H4 (cell line): Measurements from ENCODE around the gene NUP98. TPM values are rescaled to one million over a fixed set of nuclear protein-coding genes. Genes with fewer than 3 reads are reported as not detected.

ENCODE experiments used
- DNase-seq: peaks from one replicate; pipeline ENCODE4 v3.0.0-alpha.2; 2015; ENCODE audit warnings: low spot score
- total RNA-seq: library from RNA; depleted of rRNA; stranded (reverse); fragments of >200 nt; shearing (Covaris generic); gene quantifications from 2 replicates; pipeline ENCODE4 v1.2.3, GENCODE V29; 2014; rRNA removed

The NUP98 gene
- total RNA-seq, 1 experiment from 2014 or later = 101 TPM

DNA sequence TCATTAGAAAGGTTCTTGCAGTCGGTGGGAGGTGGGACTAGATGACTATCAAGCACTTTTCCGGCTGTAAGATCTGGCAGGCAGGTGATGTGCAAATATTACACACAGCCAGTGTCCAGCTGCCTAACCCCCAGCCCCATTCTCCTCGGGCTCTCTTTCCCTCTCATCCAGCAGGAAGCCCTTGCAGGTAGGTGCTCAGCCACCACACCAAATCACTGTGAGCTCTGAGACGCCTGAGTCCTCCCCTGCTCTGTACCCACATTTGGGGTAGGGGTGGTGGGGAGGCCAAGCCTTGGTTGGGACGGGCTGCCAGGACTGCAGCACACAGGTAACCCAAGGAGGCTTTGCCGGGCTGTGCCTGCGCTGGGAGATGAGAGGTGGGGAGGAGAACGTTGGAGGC lies 156.2 kb downstream of the NUP98 start:
- no peak for DNase-seq

DNA sequence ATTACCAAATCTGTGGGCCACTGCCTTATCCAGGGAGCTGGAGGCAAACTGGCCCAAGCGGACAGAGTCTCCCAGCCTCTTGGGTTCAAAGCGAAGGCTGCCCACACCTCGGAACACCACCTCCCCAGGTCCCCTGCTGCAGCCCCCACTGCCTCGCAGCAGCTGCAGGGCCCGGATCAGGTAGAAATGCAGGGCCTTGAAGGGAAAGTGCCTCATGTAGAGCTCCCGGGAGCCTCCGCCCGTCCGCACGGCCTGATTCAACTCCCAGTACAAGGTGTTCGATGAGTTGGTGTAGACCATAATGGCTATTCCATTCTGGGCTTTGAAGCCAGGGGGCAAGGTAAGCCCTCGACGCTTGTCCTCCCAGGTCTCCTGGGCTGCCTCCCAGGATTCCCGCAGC lies 157.5 kb downstream of the NUP98 start:
- no peak for DNase-seq

DNA sequence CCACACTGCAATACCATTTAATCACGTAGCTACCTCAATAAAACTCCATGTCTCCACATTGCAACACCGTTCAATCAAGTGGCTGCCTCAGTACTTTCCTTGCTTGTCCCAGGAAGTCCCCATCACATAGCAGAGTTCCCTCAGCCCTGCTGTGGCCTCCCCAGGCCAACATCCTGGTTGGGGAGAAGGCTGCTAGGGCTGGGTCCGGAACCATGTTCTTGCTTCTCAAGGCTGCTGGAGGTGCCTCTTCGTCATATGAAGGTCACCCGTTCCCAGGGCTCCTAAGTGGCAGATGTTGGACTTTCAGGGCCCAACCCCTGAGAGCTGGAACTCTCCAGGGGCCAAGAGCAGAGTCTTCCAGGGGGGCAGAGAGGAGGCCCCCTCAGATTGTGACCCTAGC lies 158.8 kb downstream of the NUP98 start:
- no peak for DNase-seq

DNA sequence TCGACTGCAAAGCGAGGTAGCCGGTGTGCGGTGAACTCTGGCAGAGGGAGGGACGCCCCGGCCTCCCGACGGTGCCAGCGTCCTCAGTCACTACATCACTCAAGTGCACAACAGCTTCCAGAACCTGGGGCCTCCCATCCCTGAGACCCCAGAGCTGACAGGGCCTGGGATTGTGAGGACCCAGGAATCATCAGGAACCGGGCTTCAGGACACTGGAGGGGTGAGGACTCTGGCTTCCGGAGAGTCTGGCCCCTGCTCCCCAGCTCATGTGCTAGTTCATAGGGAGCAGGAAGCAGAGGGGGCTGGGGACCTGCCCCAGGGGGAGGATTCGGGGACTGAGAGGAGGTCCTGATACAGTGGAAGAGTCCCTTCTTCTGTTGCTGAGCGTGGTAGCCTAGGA lies 160.2 kb downstream of the NUP98 start:
- no peak for DNase-seq

DNA sequence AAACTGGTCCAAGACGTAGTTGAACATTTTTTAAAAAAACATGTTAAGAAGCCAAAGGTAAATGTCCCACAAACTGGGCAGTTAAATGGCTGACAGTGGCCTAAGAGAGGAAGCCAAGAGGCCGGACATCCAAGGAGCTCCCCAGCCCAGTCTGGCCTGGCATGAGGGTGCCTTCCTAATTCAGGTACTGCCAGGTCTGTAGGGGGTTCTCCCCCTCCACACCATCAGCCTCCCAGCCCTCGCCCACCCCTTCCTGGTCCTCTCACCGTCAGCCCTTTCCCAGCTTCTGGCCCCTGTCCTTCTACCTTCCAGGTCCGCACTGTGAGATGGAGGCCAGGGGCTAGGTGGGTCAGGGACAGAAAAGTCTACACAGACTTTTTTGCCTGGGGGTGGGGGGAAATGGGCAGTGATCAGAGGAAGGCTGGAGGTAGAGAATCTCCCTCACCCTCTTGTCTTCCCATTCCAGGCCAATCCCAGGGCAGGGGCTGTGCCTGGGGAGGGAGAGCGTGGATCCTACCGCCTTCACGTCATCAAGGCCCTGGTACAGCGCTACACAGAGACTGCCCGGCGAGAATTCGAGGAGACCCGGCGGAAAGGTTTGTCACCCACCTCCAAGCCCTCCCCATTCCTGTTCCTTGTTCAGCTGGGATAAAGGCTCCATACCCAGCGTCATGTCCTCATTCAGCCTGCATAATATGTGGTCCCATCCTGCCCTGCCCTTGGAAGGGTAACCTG lies 161.5 kb downstream of the NUP98 start:
- no peak for DNase-seq

DNA sequence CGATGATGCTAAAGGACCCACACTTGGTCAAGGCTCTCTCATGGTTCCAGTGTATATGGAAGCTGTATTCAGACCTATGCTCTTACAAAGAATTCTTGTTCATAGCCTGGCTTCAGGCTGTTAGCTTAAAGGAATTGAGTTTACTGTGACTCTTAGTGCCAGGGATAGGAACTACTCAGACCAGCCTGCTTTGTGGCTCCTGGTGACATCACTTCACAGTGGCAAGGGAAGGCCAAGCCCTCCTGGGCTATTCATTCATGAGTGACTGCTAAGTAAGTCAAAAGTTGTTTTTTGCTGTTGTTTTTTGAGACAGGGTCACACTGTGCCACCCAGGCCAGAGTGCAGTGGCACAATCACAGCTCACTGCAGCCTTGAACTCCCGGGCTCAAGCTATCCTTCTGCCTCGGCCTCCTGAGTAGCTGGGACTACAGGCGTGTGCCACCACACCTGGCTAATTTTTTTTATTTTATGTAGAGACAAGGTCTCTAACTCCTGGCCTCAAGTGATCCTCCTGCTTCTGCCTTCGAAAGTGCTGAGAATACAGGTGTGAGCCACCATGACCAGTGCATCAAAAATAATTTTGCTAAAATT lies 165.2 kb downstream of the NUP98 start:
- DNase-seq = no peak

DNA sequence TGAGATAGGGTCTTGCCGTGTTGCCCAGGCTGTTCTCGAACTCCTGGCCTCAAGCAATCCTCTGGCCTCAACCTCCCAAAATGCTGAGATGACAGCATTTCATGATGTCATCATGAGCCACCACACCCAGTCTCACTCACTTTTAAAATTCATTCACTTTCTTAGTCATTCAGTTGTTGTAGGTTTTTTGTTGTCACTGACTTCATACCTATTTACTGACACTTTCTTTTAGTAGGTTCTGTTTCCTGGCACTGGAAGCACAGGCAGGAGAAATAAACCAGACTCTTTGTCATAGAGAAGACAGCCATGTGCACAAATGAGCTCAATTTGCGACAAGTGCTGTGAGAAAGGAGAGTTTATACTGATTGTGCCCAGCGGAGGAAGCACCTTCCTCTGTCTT lies 166.0 kb downstream of the NUP98 start:
- DNase-seq = no peak

DNA sequence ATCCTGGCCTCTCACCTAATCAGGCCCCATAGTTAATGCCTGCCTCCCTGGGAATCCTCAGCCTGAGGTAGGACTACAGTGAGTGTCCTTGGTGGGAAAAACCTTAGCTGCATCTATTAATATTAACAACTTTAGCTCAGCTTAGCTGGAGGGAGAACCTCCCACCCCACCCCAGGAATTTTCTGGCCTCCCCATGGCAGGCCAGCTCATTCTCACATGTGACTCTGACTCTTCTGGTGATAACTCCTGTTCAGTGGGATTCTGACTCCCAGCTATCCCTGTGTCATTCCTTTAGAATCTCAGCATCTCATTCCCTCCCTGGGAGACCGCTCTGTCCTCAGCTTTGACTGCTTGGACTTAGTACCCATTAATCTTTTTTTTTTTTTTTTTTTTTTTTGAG lies 170.1 kb downstream of the NUP98 start:
- DNase-seq = no peak

DNA sequence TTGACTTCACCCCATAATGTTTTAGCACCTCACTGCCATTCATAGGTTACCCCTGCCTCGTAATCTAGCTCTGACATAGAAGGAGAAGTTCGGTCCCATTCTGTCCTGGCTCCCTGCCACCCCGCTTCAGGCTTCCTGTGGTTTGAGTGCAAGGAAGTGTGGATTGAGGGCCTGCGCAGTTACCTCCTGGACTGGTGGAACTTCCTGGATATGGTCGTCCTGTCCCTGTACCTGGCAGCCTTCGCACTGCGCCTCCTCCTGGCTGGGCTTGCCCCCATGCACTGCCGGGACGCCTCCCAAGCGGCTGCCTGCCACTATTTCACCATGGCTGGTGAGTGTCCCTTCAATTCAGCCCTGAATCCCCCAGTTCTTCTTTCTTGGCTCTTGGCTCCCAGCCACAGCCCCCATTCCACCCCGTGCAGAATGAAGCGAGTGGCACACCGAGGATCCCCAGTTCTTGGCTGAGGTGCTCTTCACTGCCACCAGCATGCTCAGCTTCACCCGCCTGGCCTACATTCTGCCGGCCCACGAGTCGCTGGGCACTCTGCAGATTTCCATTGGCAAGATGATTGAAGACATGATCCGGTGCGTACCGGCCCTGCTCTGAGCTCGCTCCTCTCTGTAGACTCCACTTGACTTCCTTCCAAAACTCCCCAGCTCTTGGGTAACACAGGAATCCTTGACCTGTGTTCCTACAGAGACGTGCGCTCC lies 170.9 kb downstream of the NUP98 start:
- DNase-seq = no peak

Other genes starting within 250 kb of the NUP98 start
- 0.33 TPM in 1 of 2 replicates, not detected in the other for gene ART5, start 155.6 kb downstream of the NUP98 start, total RNA-seq
- not detected in 2 replicates for gene ART1, start 152.4 kb downstream of the NUP98 start, total RNA-seq
- 0.18 and 0.91 TPM in 2 replicates for gene CHRNA10, start 126.2 kb downstream of the NUP98 start, total RNA-seq
- gene PGAP2, start 11.0 kb upstream of the NUP98 start, total RNA-seq = 8.2 and 14.0 TPM in 2 replicates
- 37.4 and 62.5 TPM in 2 replicates for gene RHOG, start 43.4 kb upstream of the NUP98 start, total RNA-seq
- gene STIM1, start 58.1 kb upstream of the NUP98 start, total RNA-seq = 22.1 and 22.7 TPM in 2 replicates